HG03025 (cell line): Measurements from ENCODE around the gene MYO1E.
A peak's percentile ranks its signal among the peaks of the same experiment; 100 is the strongest.
"Not testable (repeated sequence)": the region's sequence is repeated elsewhere in the genome, so short reads cannot be mapped to it uniquely, and the experiment has no call there.

Experiments used
- ATAC-seq: cut with Tn5 transposase; IDR thresholded peaks from one replicate; pipeline ENCODE4 v1.9.1; 2021; ENCODE audit warnings: mild to moderate bottlenecking, moderate library complexity; ENCODE audit not compliant: unreplicated experiment, low FRiP score

The MYO1E gene

GRCh38 chr15:59388670-59389069 lies 16.0 kb upstream of the MYO1E start:
- ATAC-seq, result no peak

- ATAC-seq, result not testable (repeated sequence)
Observed at GRCh38 chr15:59387196-59387878, 14.7 kb upstream of the MYO1E start.

GRCh38 chr15:59385171-59385570 lies 12.5 kb upstream of the MYO1E start:
- no peak for ATAC-seq

GRCh38 chr15:59384507-59384906 lies 11.8 kb upstream of the MYO1E start:
- no peak for ATAC-seq

- ATAC-seq, result no peak
Observed at GRCh38 chr15:59380902-59381610, 8.4 kb upstream of the MYO1E start.

GRCh38 chr15:59379531-59379930 lies 6.9 kb upstream of the MYO1E start:
- no peak for ATAC-seq

GRCh38 chr15:59378855-59379254 lies 6.2 kb upstream of the MYO1E start:
- ATAC-seq, result no peak

GRCh38 chr15:59377924-59378323 lies 5.3 kb upstream of the MYO1E start:
- ATAC-seq, result no peak

- no peak for ATAC-seq
Observed at GRCh38 chr15:59376733-59377132, 4.1 kb upstream of the MYO1E start.

- ATAC-seq, result no peak
Observed at GRCh38 chr15:59373215-59373614, 544 bp upstream of the MYO1E start.

GRCh38 chr15:59371458-59372351 lies 966 bp downstream of the MYO1E start:
- ATAC-seq, result peak; percentile 29

GRCh38 chr15:59369597-59369996 lies 3.1 kb downstream of the MYO1E start:
- no peak for ATAC-seq

- ATAC-seq, result no peak
Observed at GRCh38 chr15:59367022-59367451, 5.6 kb downstream of the MYO1E start.

GRCh38 chr15:59366333-59367021 lies 6.2 kb downstream of the MYO1E start:
- no peak for ATAC-seq

- ATAC-seq, result no peak
Observed at GRCh38 chr15:59364248-59364647, 8.4 kb downstream of the MYO1E start.

- no peak for ATAC-seq
Observed at GRCh38 chr15:59362331-59362730, 10.3 kb downstream of the MYO1E start.

- no peak for ATAC-seq
Observed at GRCh38 chr15:59360896-59361295, 11.8 kb downstream of the MYO1E start.

- ATAC-seq, result no peak
Observed at GRCh38 chr15:59360305-59360704, 12.4 kb downstream of the MYO1E start.

GRCh38 chr15:59355730-59356129 lies 16.9 kb downstream of the MYO1E start:
- no peak for ATAC-seq

- no peak for ATAC-seq
Observed at GRCh38 chr15:59354417-59355031, 18.1 kb downstream of the MYO1E start.
